Endothelial cell of umbilical vein (primary cell): ENCODE results near the gene URAD. TPM values are rescaled to one million over a fixed set of nuclear protein-coding genes. Genes with fewer than 3 reads are reported as not detected.

ENCODE experiments used
- BruUV-seq: library from RNA; stranded (reverse); fragments of 400-500 nt; replicated peaks from 2 replicates; lab custom pipeline; 2021; lab: Mats Ljungman, UMichigan
- CTCF ChIA-PET: fragments of 300-600, 350-600 bp; sonication (Branson Sonifier 250); formaldehyde crosslinking; loops from one replicate; lab custom pipeline; 2021; ENCODE audit warnings: antibody characterized with exemption, inconsistent platforms; lab: Charles Lee
- POLR2A ChIA-PET: fragments of 300-600, 350-600 bp; sonication (Branson Sonifier 250); formaldehyde crosslinking; loops from one replicate; lab custom pipeline; 2021; ENCODE audit warnings: antibody characterized with exemption, inconsistent platforms; lab: Charles Lee
- DNase-seq: peaks from one replicate; pipeline ENCODE4 v3.0.0-alpha.2; 2011; ENCODE audit warnings: low read depth, low spot score
- FAIRE-seq: peaks from 2 replicates; lab custom pipeline; 2011; peaks lifted over from hg19 to GRCh38; lab: Jason Lieb, UNC
- H2AFZ ChIP-seq: 2 replicates; pipeline ENCODE4 v1.6.0; 2012; ENCODE audit warnings: low read depth, low read length, control low read depth, inconsistent platforms
- H3K27ac ChIP-seq: 2 replicates; pipeline ENCODE4 v1.5.1; 2011; ENCODE audit warnings: low read depth, mild to moderate bottlenecking, control low read depth, low read length, moderate library complexity; ENCODE audit not compliant: insufficient read depth
- H3K27me3 ChIP-seq, 2 experiments: 2 replicates each; pipeline versions ENCODE4 v1.6.0 to v1.6.1; 2011; ENCODE audit warnings: low read length in 2 of 2, mixed read lengths in 1 of 2; ENCODE audit not compliant: control insufficient read depth in 2 of 2, insufficient read depth in 2 of 2
- H3K36me3 ChIP-seq, 2 experiments: 2 replicates in 1 of 2; 3 replicates in 1 of 2; pipeline ENCODE4 v1.5.1; 2011; ENCODE audit warnings: low read length in 2 of 2, mild to moderate bottlenecking in 1 of 2, moderate library complexity in 1 of 2; ENCODE audit not compliant: control insufficient read depth in 2 of 2, insufficient read depth in 2 of 2; ENCODE audit errors: extremely low read depth in 1 of 2
- H3K4me1 ChIP-seq: 3 replicates; pipeline ENCODE4 v1.5.1; 2011; ENCODE audit warnings: mild to moderate bottlenecking, low read length; ENCODE audit not compliant: control insufficient read depth, insufficient read depth; ENCODE audit errors: extremely low read depth
- H3K4me2 ChIP-seq: 2 replicates; pipeline ENCODE4 v1.6.1; 2011; ENCODE audit warnings: low read length, control low read depth, mixed read lengths; ENCODE audit not compliant: insufficient read depth
- H3K4me3 ChIP-seq, 3 experiments: fragments of 200-600 bp in 1 of 3; sonication (generic), shearing (Covaris generic) in 1 of 3; replicated peaks in 1 of 3; 2 replicates each; pipeline ENCODE4 v1.5.1; 2011 to 2016; ENCODE audit warnings: control low read depth in 3 of 3, low read length in 3 of 3, mild to moderate bottlenecking in 2 of 3, inconsistent platforms in 1 of 3, low read depth in 1 of 3, moderate library complexity in 1 of 3; ENCODE audit not compliant: insufficient read depth in 1 of 3
- H3K79me2 ChIP-seq: 2 replicates; pipeline ENCODE4 v1.6.0; 2012; ENCODE audit warnings: low read length, inconsistent platforms; ENCODE audit not compliant: control insufficient read depth, insufficient read depth
- H3K9ac ChIP-seq: replicated peaks from 2 replicates; pipeline ENCODE3; 2011; ENCODE audit warnings: low read length, control low read depth; ENCODE audit not compliant: insufficient read depth; ENCODE audit errors: extremely low read depth
- H3K9me1 ChIP-seq: replicated peaks from 3 replicates; pipeline ENCODE4 v1.6.0; 2011; ENCODE audit warnings: mild to moderate bottlenecking, low read length; ENCODE audit not compliant: control insufficient read depth, insufficient read depth; ENCODE audit errors: extremely low read depth
- H3K9me3 ChIP-seq: replicated peaks from 2 replicates; pipeline ENCODE4 v1.5.1; 2012; ENCODE audit warnings: low read length, inconsistent platforms; ENCODE audit not compliant: control insufficient read depth, insufficient read depth
- H4K20me1 ChIP-seq: replicated peaks from 2 replicates; pipeline ENCODE3; 2011; ENCODE audit warnings: mild to moderate bottlenecking, low read length; ENCODE audit not compliant: control insufficient read depth, insufficient read depth; ENCODE audit errors: extremely low read depth
- CTCF ChIP-seq, 2 donors: IDR thresholded peaks; 1 replicate in 1 of 2; 2 replicates in 1 of 2; pipeline ENCODE4 v1.5.1; 2011; ENCODE audit warnings: low read length in 2 of 2, mild to moderate bottlenecking in 2 of 2, moderate library complexity in 2 of 2, control low read depth in 1 of 2, inconsistent platforms in 1 of 2, low read depth in 1 of 2; ENCODE audit not compliant: insufficient read depth in 1 of 2; ENCODE audit errors: extremely low read depth in 1 of 2
- EZH2 ChIP-seq: IDR thresholded peaks from 2 replicates; pipeline ENCODE4 v1.6.1; 2012; ENCODE audit warnings: borderline replicate concordance, low read depth, mild to moderate bottlenecking, moderate library complexity, low read length, inconsistent platforms; ENCODE audit not compliant: severe bottlenecking
- FOS ChIP-seq: IDR thresholded peaks from 2 replicates; pipeline ENCODE4 v1.6.1; 2011; ENCODE audit warnings: mild to moderate bottlenecking, low read length, moderate library complexity, borderline replicate concordance; ENCODE audit not compliant: insufficient read depth
- GATA2 ChIP-seq: IDR thresholded peaks from 2 replicates; pipeline ENCODE4 v1.7.0; 2011; ENCODE audit warnings: low read depth, mild to moderate bottlenecking, moderate library complexity, mixed read lengths, low read length; ENCODE audit not compliant: insufficient read length, insufficient read depth
- JUN ChIP-seq: IDR thresholded peaks from 2 replicates; pipeline ENCODE4 v1.6.1; 2011; ENCODE audit warnings: borderline replicate concordance, low read depth; ENCODE audit not compliant: insufficient read length, insufficient read depth
- MAX ChIP-seq: IDR thresholded peaks from 2 replicates; pipeline ENCODE4 v1.6.1; 2011; ENCODE audit not compliant: insufficient read depth, insufficient read length
- MYC ChIP-seq: IDR thresholded peaks from one replicate; pipeline ENCODE4 v1.6.1; 2011; ENCODE audit warnings: mild to moderate bottlenecking, low read depth, low read length
- POLR2A ChIP-seq: IDR thresholded peaks from 2 replicates; pipeline ENCODE4 v1.6.1; 2012; ENCODE audit warnings: low read depth, mild to moderate bottlenecking, control low read depth, low read length
- POLR2AphosphoS5 ChIP-seq: IDR thresholded peaks from 2 replicates; pipeline ENCODE4 v1.6.1; 2012; ENCODE audit warnings: low read depth, mild to moderate bottlenecking, control low read depth, low read length, moderate library complexity; ENCODE audit not compliant: insufficient read depth
- dilution Hi-C: fragments of 300-500 bp; cut with MboI; formaldehyde crosslinking; loops from one replicate; pipeline ENCODE4 v1.15.0; 2019; ENCODE audit warnings: low sequenced_read_pairs; ENCODE audit not compliant: extremely low pct_ligation_motif_present
- intact Hi-C: fragments of 100-400 bp; cut with micrococcal nuclease; formaldehyde crosslinking; loops from one replicate; pipeline ENCODE4 v1.10.0; 2022
- polyA plus RNA-seq, 4 experiments: library from polyadenylated mRNA; depleted of rRNA in 3 of 4; stranded (reverse) in 3 of 4; unstranded in 1 of 4; fragments of >200 nt; gene quantifications; 2 replicates each; pipeline versions ENCODE4 v1.2.1 to v1.2.3, GENCODE V29; 2011 to 2012; ENCODE audit warnings: missing spikeins in 1 of 4
- total RNA-seq: library from RNA; stranded (reverse); gene quantifications from 2 replicates; pipeline ENCODE4 v1.2.3, GENCODE V29; 2021

The URAD gene
- total and polyA plus RNA-seq, 2 donors (not counting 3 experiments of a cell fraction or from before 2014, with no cell fraction given), result not detected

GRCh38 chr13:28013482-28013881 is 25.0 kb upstream of the URAD start:
- intact Hi-C loops, result no loop called here
- H3K27ac ChIP-seq, result no peak overlapping the region

GRCh38 chr13:28012896-28013295 is 24.4 kb upstream of the URAD start:
- intact Hi-C loops, result no loop called here
- BruUV-seq, result no TSS peak
- Histone ChIP-seq H3K27me3 (no peaks in the 10 kb centered on the region), H3K4me2 (no peak overlapping the region), H3K36me3 (no peaks in the 10 kb centered on the region), H4K20me1 (no peaks in the 10 kb centered on the region), H3K4me1 (no peaks in the 10 kb centered on the region), H2AFZ (no peak overlapping the region), H3K4me3 (no peak overlapping the region), H3K9ac (no peak overlapping the region), H3K79me2 (no peaks in the 10 kb centered on the region), H3K9me1 (no peaks in the 10 kb centered on the region), H3K9me3 (no peaks in the 10 kb centered on the region), H3K27ac (no peak overlapping the region)
- POLR2A ChIA-PET, result no interaction called here
- FAIRE-seq (no peak), DNase-seq (no peak)
- CTCF ChIA-PET, result no interaction called here
- TF ChIP-seq EZH2 (no peak), CTCF (IDR thresholded peaks at IDR 0.05; ENCODE audit: extremely low read depth in 1 of 2, insufficient read depth in 1 of 2, low read depth in 1 of 2, low read length in 2 of 2) (no peak), FOS (no peak), MYC (no peak), MAX (no peak), JUN (no peak), POLR2A (no peak), GATA2 (no peak), POLR2AphosphoS5 (no peak)
- dilution Hi-C loops, result no loop called here

More at GRCh38 chr13:28013482-28013881, 25.0 kb upstream of the URAD start:
- H3K4me3 ChIP-seq, result no peak overlapping the region
- H3K79me2 ChIP-seq, result no peaks in the 10 kb centered on the region
- dilution Hi-C loops, result no loop called here
- no peak for FAIRE-seq
- H3K27me3 ChIP-seq, result no peaks in the 10 kb centered on the region
- no peaks in the 10 kb centered on the region for H3K9me3 ChIP-seq
- ChIA-PET POLR2A (no interaction called here), CTCF (no interaction called here)
- H2AFZ ChIP-seq, result no peak overlapping the region
- no peak overlapping the region for H3K9ac ChIP-seq
- BruUV-seq, result no TSS peak
- H4K20me1 ChIP-seq, result no peaks in the 10 kb centered on the region
- H3K4me2 ChIP-seq, result no peak overlapping the region
- H3K9me1 ChIP-seq, result no peaks in the 10 kb centered on the region
- DNase-seq, result no peak
- TF ChIP-seq FOS, result no peak
- TF ChIP-seq MAX, result no peak
- TF ChIP-seq MYC, result no peak
- no peaks in the 10 kb centered on the region for H3K36me3 ChIP-seq
- H3K4me1 ChIP-seq, result no peaks in the 10 kb centered on the region
